Measurements from ENCODE around the gene PROKR1.
"Not testable (repeated sequence)": the region's sequence is repeated elsewhere in the genome, so short reads cannot be mapped to it uniquely, and the experiment has no call there.

The PROKR1 gene

DNA sequence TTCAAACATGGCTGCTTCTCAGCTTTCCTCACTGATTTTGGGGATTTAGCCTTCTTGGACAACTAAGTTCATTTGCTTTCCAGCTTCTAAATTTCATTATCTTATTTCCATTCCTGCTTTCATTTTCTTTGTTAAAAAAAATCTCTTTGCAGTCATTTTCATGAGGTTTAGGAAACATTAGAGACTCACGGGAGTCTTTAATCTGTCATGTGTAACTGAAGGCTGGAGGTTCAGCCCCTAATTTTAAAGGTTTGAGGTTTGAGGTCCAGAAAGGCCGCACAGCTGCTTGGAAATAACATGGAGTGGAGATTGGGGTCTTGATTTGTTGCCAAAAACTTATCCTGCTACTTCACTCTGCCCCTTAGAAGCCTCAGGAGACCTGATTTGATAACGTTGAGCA lies 30.3 kb downstream of the PROKR1 start:
- H3K79me2 ChIP-seq (ENCODE audit: low read length): no peaks in the 10 kb centered on the region
- H3K9me3 ChIP-seq (ENCODE audit: insufficient read depth, low read length): peaks cover 9% of the 10 kb centered on the region; the same call in 1 of the 2 replicates
- H3K36me3 ChIP-seq (replicated peaks; ENCODE audit: low read depth, low read length): no peaks in the 10 kb centered on the region
- no peaks in the 10 kb centered on the region for H3K27me3 ChIP-seq (ENCODE audit: low read depth, low read length)
- no peaks in the 10 kb centered on the region for H3K4me1 ChIP-seq (ENCODE audit: low read length)
- H3K4me3 ChIP-seq (ENCODE audit: low read length): no peak overlapping the region
- H3K27ac ChIP-seq (ENCODE audit: low read length): no peak overlapping the region
- no peak overlapping the region for H3K4me2 ChIP-seq (ENCODE audit: low read length)
- no peak overlapping the region for H3K9ac ChIP-seq (ENCODE audit: low read length)
- H2AFZ ChIP-seq (ENCODE audit: low read depth, low read length): no peak overlapping the region
- no peaks in the 10 kb centered on the region for H4K20me1 ChIP-seq (ENCODE audit: insufficient read depth, low read length)
- no peak for TF ChIP-seq EZH2phosphoT487 (IDR thresholded peaks at IDR 0.05; ENCODE audit: low read depth)
- TF ChIP-seq, protein P1, sequence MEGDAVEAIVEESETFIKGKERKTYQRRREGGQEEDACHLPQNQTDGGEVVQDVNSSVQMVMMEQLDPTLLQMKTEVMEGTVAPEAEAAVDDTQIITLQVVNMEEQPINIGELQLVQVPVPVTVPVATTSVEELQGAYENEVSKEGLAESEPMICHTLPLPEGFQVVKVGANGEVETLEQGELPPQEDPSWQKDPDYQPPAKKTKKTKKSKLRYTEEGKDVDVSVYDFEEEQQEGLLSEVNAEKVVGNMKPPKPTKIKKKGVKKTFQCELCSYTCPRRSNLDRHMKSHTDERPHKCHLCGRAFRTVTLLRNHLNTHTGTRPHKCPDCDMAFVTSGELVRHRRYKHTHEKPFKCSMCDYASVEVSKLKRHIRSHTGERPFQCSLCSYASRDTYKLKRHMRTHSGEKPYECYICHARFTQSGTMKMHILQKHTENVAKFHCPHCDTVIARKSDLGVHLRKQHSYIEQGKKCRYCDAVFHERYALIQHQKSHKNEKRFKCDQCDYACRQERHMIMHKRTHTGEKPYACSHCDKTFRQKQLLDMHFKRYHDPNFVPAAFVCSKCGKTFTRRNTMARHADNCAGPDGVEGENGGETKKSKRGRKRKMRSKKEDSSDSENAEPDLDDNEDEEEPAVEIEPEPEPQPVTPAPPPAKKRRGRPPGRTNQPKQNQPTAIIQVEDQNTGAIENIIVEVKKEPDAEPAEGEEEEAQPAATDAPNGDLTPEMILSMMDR (IDR thresholded peaks at IDR 0.05; ENCODE audit: low read depth, low read length): no peak

DNA sequence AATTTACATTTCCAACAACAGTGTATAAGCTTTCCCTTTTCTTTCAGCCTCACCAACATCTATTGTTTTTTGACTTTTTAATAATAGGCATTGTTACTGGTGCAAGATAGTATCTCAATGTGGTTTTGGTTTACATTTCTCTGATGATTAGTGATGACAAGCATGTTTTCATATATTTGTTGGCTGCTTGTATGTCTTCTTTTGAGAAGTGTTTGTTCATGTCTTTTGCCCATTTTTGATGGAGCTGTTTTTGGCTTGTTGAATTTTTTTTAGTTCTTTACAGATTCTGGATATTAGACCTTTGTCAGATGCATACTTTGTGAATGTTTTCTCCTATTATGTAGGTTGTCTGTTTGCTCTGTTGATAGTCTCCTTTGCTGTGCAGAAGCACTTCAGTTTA lies 32.1 kb downstream of the PROKR1 start:
- no peaks in the 10 kb centered on the region for H3K4me1 ChIP-seq (ENCODE audit: low read length)
- H3K36me3 ChIP-seq (replicated peaks; ENCODE audit: low read depth, low read length): no peaks in the 10 kb centered on the region
- no peaks in the 10 kb centered on the region for H4K20me1 ChIP-seq (ENCODE audit: insufficient read depth, low read length)
- H2AFZ ChIP-seq (ENCODE audit: low read depth, low read length): no peak overlapping the region
- H3K9me3 ChIP-seq (ENCODE audit: insufficient read depth, low read length): peaks cover 9% of the 10 kb centered on the region; the same call in 1 of the 2 replicates
- H3K27ac ChIP-seq (ENCODE audit: low read length): no peak overlapping the region
- no peaks in the 10 kb centered on the region for H3K79me2 ChIP-seq (ENCODE audit: low read length)
- TF ChIP-seq EZH2phosphoT487 (IDR thresholded peaks at IDR 0.05; ENCODE audit: low read depth): no peak
- TF ChIP-seq, protein P1 (IDR thresholded peaks at IDR 0.05; ENCODE audit: low read depth, low read length): no peak
- H3K4me3 ChIP-seq (ENCODE audit: low read length): no peak overlapping the region
- no peaks in the 10 kb centered on the region for H3K27me3 ChIP-seq (ENCODE audit: low read depth, low read length)
- no peak overlapping the region for H3K9ac ChIP-seq (ENCODE audit: low read length)
- no peak overlapping the region for H3K4me2 ChIP-seq (ENCODE audit: low read length)

DNA sequence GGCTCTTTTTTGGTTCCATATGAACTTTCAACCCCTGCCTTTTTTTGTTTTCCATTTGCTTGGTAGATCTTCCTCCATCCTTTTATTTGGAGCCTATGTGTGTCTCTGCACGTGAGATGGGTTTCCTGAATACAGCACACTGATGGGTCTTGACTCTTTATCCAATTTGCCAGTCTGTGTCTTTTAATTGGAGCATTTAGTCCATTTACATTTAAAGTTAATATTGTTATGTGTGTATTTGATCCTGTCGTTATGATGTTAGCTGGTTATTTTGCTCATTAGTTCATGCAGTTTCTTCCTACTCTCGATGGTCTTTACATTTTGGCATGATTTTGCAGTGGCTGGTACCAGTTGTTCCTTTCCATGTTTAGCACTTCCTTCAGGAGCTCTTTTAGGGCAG lies 34.5 kb downstream of the PROKR1 start:
- H3K79me2 ChIP-seq (ENCODE audit: low read length); H3K27ac ChIP-seq (ENCODE audit: low read length); H4K20me1 ChIP-seq (ENCODE audit: insufficient read depth, low read length); H3K9ac ChIP-seq (ENCODE audit: low read length); H3K4me2 ChIP-seq (ENCODE audit: low read length); H3K27me3 ChIP-seq (ENCODE audit: low read depth, low read length); H3K4me3 ChIP-seq (ENCODE audit: low read length); H2AFZ ChIP-seq (ENCODE audit: low read depth, low read length); H3K36me3 ChIP-seq (replicated peaks; ENCODE audit: low read depth, low read length); H3K4me1 ChIP-seq (ENCODE audit: low read length): not testable (repeated sequence)
- H3K9me3 ChIP-seq (ENCODE audit: insufficient read depth, low read length): peaks cover 14% of the 10 kb centered on the region; the same call in 1 of the 2 replicates

DNA sequence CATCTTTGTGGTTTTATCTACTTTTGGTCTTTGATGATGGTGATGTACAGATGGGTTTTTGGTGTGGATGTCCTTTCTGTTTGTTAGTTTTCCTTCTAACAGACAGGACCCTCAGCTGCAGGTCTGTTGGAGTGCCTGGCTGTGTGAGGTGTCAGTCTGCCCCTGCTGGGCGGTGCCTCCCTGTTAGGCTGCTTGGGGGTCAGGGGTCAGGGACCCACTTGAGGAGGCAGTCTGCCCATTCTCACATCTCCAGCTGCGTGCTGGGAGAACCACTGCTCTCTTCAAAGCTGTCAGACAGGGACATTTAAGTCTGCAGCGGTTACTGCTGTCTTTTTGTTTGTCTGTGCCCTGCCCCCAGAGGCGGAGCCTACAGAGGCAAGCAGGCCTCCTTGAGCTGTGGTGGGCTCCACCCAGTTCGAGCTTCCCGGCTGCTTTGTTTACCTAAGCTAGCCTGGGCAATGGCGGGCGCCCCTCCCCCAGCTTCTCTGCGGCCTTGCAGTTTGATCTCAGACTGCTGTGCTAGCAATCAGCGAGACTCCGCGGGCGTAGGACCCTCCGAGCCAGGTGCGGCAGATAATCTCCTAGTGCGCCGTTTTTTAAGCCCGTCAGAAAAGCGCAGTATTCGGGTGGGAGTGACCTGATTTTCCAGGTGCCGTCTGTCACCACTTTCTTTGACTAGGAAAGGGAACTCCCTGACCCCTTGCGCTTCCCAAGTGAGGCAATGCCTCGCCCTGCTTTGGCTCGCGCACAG lies 36.0 kb downstream of the PROKR1 start:
- not testable (repeated sequence) for H2AFZ ChIP-seq (ENCODE audit: low read depth, low read length); H3K4me2 ChIP-seq (ENCODE audit: low read length); H3K4me1 ChIP-seq (ENCODE audit: low read length); H3K79me2 ChIP-seq (ENCODE audit: low read length); H3K36me3 ChIP-seq (replicated peaks; ENCODE audit: low read depth, low read length); H3K27me3 ChIP-seq (ENCODE audit: low read depth, low read length); H4K20me1 ChIP-seq (ENCODE audit: insufficient read depth, low read length); H3K4me3 ChIP-seq (ENCODE audit: low read length); H3K27ac ChIP-seq (ENCODE audit: low read length); H3K9ac ChIP-seq (ENCODE audit: low read length)
- peaks cover 14% of the 10 kb centered on the region; the same call in 1 of the 2 replicates for H3K9me3 ChIP-seq (ENCODE audit: insufficient read depth, low read length)

DNA sequence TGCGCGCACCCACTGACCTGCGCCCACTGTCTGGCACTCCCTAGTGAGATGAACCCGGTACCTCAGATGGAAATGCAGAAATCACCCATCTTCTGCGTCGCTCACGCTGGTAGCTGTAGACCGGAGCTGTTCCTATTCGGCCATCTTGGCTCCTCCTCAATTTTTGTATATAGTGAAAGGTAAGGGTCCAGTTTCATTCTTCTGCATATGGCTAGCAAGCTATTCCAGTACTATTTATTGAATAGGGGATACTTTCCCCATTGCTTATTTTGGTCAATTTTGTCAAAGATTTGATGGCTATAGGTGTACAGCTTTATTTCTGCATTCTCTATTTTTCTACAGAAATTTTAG lies 36.5 kb downstream of the PROKR1 start:
- H3K4me3 ChIP-seq (ENCODE audit: low read length); H3K27ac ChIP-seq (ENCODE audit: low read length); H3K27me3 ChIP-seq (ENCODE audit: low read depth, low read length); H2AFZ ChIP-seq (ENCODE audit: low read depth, low read length); H3K4me2 ChIP-seq (ENCODE audit: low read length); H3K79me2 ChIP-seq (ENCODE audit: low read length); H3K9ac ChIP-seq (ENCODE audit: low read length); H3K36me3 ChIP-seq (replicated peaks; ENCODE audit: low read depth, low read length); H3K4me1 ChIP-seq (ENCODE audit: low read length); H4K20me1 ChIP-seq (ENCODE audit: insufficient read depth, low read length): not testable (repeated sequence)
- H3K9me3 ChIP-seq (ENCODE audit: insufficient read depth, low read length): peaks cover 13% of the 10 kb centered on the region; the same call in 1 of the 2 replicates

Measured in OCI-LY3 (cell line).